ENCODE data around the gene GARNL3.

The GARNL3 gene

DNA sequence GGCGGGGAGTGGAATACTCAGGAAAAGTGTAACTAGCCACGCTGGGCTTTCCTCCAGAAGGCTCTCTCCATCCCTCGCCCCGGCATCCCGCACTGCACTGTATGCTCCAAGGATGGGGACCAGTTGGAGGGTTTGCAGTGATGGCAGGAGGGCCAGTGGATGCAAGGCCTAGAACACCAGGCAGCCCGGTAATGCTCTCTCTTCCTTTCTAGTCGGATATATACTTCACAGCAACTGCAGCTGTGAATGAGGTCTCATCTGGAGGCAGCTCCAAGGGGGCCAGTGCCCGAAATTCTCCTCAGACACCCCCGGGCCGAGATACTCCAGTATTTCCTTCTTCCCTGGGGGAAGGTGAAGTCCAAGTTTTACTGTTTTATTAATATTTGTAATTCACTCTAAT lies 122.4 kb downstream of the GARNL3 start:
- peak overlapping the region; percentile 93 for H3K27ac ChIP-seq
- POLR2A ChIA-PET (ENCODE audit: low non-redundant PET), result no interaction called here
- TF ChIP-seq CTCF (conservative IDR thresholded peaks at IDR 0.05; ENCODE audit: low read depth), result no peak
- DNase-seq (ENCODE audit: low spot score), result no peak
- CTCF ChIA-PET, result interaction anchor here (1.1 kb wide), 1 partner anchor 12 kb away, joined by 10 read pairs; no protein-coding TSS in a partner anchor

- peak; percentile 97 for DNase-seq (ENCODE audit: low spot score)
- H3K27ac ChIP-seq, result peak overlapping the region; percentile 93
Observed at GRCh38 chr9:127388037-127388855, 123.7 kb downstream of the GARNL3 start.

DNA sequence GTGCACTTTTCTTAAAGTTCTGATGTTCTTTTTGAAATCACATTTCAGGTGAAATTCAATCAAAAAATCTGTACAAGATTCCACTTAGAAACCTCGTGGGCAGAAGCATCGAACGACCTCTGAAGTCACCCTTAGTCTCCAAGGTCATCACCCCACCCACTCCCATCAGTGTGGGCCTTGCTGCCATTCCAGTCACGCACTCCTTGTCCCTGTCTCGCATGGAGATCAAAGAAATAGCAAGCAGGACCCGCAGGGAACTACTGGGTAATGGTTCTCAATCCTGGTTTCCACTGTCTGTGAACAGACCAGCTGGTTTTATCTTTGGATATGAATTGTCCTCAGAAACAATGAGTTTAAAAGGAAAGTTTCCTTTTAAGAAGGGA lies 124.3 kb downstream of the GARNL3 start:
- POLR2A ChIA-PET (ENCODE audit: low non-redundant PET), result no interaction called here
- H3K27ac ChIP-seq, result peak overlapping the region; percentile 93

More at GRCh38 chr9:127388037-127388855, 123.7 kb downstream of the GARNL3 start:
- ChIA-PET CTCF (interaction anchor here (0.5 to 1.7 kb wide), 12 partner anchors 9 to 1752 kb away, joined by 3 to 10 read pairs (median 4); partner anchors contain the start of gene SLC2A8), POLR2A (ENCODE audit: low non-redundant PET) (interaction anchor here (0.5 kb wide), 1 partner anchor 164 kb away, joined by 6 read pairs; no protein-coding TSS in a partner anchor)
- TF ChIP-seq CTCF (conservative IDR thresholded peaks at IDR 0.05; ENCODE audit: low read depth), result no peak

GRCh38 chr9:127389381-127390247 lies 125.0 kb downstream of the GARNL3 start:
- POLR2A ChIA-PET (ENCODE audit: low non-redundant PET), result no interaction called here
- no peak for DNase-seq (ENCODE audit: low spot score)
- no peak for TF ChIP-seq CTCF (conservative IDR thresholded peaks at IDR 0.05; ENCODE audit: low read depth)
- no peak overlapping the region for H3K27ac ChIP-seq
- CTCF ChIA-PET, result interaction anchor here (1.6 kb wide), 1 partner anchor 166 kb away, joined by 5 read pairs; no protein-coding TSS in a partner anchor

More for the DNA sequence above, 124.3 kb downstream of the GARNL3 start:
- DNase-seq (ENCODE audit: low spot score), result no peak
- TF ChIP-seq CTCF (conservative IDR thresholded peaks at IDR 0.05; ENCODE audit: low read depth), result no peak
- CTCF ChIA-PET, result interaction anchor here (0.5 to 1.7 kb wide), 5 partner anchors 8 to 1751 kb away, joined by 3 to 8 read pairs (median 4); partner anchors contain the start of gene SLC2A8

DNA sequence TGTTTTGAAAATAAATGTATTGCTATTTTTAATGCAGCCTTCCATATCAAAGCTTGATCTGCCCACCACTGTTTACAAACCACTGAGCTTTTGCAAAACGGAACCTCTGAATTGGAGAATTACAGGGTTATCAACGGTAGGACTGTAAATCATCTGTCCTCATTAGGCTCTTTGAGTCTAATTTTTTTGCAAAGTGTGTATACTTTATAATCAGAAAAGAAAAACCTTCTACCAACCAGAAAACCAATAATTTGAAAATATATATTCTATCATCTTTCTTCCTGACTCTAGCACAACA lies 125.6 kb downstream of the GARNL3 start:
- POLR2A ChIA-PET (ENCODE audit: low non-redundant PET), result no interaction called here
- H3K27ac ChIP-seq, result peak overlapping the region; percentile 41
- DNase-seq (ENCODE audit: low spot score), result no peak
- no peak for TF ChIP-seq CTCF (conservative IDR thresholded peaks at IDR 0.05; ENCODE audit: low read depth)
- CTCF ChIA-PET, result no interaction called here

DNA sequence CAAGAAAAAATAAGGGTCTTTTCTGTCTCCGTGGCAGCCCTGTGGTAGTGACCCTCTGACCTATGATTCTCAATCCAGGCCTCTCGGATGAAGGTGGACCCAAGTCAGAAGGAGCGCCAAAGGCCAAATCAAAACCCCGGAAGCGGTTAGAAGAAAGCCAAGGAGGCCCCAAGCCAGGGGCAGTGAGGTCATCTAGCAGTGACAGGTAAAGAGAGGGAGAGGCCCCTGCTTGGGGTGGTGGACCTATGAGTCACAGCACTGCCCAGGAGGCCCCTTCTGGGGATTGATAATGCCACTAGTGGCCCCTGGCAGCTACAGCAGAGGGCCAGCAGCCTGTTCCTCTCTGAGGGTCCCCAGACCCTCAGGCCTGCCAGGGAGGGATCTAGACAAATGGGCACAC lies 126.0 kb downstream of the GARNL3 start:
- POLR2A ChIA-PET (ENCODE audit: low non-redundant PET), result no interaction called here

More for the DNA sequence above, 126.0 kb downstream of the GARNL3 start:
- peak overlapping the region; percentile 41 for H3K27ac ChIP-seq
- CTCF ChIA-PET, result no interaction called here
- no peak for DNase-seq (ENCODE audit: low spot score)
- TF ChIP-seq CTCF (conservative IDR thresholded peaks at IDR 0.05; ENCODE audit: low read depth), result no peak

All from RWPE1 (cell line).